ENCODE measurements around the gene EPSTI1. TPM values are rescaled to one million over a fixed set of nuclear protein-coding genes. Genes with fewer than 3 reads are reported as not detected.

EPSTI1 gene
- total RNA-seq, 1 donor from 2014 or later: 2.1 TPM

DNA sequence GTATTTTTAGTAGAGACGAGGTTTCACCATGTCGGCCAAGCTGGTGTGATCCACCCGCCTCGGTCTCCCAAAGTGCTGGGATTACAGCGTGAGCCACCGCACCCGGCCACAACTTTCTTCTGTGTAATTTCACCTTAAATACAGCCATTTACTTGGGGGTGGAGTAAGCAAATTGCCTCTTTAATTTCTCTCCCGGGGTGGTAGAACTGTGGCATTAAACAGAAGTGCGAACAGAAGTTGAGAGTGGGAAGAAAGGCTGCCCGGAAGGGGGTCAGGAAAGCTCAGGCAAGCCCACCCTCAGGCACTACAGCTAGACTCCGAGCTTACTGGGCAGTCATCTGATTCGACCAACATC, 30.9 kb upstream of the EPSTI1 start:
- H3K36me3 Mint-ChIP-seq (ENCODE audit: low read depth): peaks cover 6% of the 10 kb centered on the region
- peaks cover 43% of the 10 kb centered on the region for H3K4me1 Mint-ChIP-seq (ENCODE audit: low read depth)
- H3K27ac Mint-ChIP-seq (ENCODE audit: unreplicated experiment): peak overlapping the region; percentile 99
- H3K4me3 Mint-ChIP-seq (ENCODE audit: unreplicated experiment): peak overlapping the region; percentile 99
- TF ChIP-seq, protein P1, sequence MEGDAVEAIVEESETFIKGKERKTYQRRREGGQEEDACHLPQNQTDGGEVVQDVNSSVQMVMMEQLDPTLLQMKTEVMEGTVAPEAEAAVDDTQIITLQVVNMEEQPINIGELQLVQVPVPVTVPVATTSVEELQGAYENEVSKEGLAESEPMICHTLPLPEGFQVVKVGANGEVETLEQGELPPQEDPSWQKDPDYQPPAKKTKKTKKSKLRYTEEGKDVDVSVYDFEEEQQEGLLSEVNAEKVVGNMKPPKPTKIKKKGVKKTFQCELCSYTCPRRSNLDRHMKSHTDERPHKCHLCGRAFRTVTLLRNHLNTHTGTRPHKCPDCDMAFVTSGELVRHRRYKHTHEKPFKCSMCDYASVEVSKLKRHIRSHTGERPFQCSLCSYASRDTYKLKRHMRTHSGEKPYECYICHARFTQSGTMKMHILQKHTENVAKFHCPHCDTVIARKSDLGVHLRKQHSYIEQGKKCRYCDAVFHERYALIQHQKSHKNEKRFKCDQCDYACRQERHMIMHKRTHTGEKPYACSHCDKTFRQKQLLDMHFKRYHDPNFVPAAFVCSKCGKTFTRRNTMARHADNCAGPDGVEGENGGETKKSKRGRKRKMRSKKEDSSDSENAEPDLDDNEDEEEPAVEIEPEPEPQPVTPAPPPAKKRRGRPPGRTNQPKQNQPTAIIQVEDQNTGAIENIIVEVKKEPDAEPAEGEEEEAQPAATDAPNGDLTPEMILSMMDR (IDR thresholded peaks at IDR 0.05): no peak
- H3K27me3 Mint-ChIP-seq (ENCODE audit: low read depth): no peaks in the 10 kb centered on the region
- DNase-seq (ENCODE audit: low spot score): no peak
- peaks cover 3% of the 10 kb centered on the region for H3K9me3 Mint-ChIP-seq (ENCODE audit: low read depth)

DNA sequence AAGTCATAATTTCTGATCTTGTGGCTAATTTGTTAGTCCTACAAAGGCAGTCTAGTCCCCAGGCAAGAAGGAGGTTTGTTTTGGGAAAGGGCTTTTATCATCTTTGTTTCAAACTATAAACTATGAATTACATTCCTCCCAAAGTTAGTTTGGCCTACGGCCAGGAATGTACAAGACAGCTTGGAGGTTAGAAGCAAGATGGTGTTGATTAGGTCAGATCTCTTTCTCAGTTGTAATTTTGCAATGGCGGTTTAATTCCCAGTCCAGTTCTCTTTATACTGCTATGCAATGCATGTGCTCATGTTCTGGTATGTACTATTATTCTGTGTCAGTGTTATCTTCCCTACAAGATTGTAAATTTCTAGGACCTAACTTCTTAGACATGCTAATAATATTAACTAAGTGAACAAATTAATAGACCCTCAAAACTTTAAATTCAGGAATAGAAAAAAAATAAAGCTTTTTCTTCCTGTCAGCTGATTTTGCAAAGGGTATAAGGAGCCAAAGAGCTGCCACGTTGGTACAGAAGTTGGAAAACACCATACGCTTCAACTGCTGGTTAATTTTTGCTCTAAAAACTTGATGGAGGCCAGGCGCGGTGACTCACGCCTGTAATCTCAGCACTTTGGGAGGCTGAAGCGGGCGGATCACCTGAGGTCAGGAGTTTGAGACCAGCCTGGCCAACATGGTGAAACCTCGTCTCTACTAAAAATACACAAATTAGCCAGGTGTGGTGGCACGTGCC, 30.1 kb upstream of the EPSTI1 start:
- H3K9me3 Mint-ChIP-seq (ENCODE audit: low read depth): peaks cover 3% of the 10 kb centered on the region
- H3K4me1 Mint-ChIP-seq (ENCODE audit: low read depth): peaks cover 39% of the 10 kb centered on the region
- H3K27ac Mint-ChIP-seq (ENCODE audit: unreplicated experiment): peak overlapping the region; percentile 1
- H3K36me3 Mint-ChIP-seq (ENCODE audit: low read depth): peaks cover 6% of the 10 kb centered on the region
- no peak for DNase-seq (ENCODE audit: low spot score)
- TF ChIP-seq, protein P1 (IDR thresholded peaks at IDR 0.05): no peak
- H3K4me3 Mint-ChIP-seq (ENCODE audit: unreplicated experiment): no peak overlapping the region
- no peaks in the 10 kb centered on the region for H3K27me3 Mint-ChIP-seq (ENCODE audit: low read depth)

DNA sequence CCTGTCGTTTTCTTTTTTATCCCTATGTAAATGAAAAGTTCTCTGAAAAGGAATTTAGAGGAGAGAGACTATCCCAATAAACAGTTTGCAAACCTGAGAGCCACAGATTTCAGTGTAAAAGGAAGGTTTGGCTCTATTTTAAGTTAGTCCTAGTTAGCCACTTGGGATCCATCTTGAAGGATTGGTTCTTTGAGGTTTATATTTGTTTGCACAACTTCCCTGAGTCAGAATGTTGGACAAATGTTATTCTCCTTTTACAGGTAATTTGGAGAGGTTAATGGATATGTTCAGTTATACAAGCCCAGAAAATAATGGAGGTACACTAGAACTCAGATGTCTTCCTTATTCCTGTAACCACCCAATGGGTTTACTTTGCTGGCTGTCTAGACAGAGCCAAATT, 28.8 kb upstream of the EPSTI1 start:
- peaks cover 34% of the 10 kb centered on the region for H3K4me1 Mint-ChIP-seq (ENCODE audit: low read depth)
- peaks cover 6% of the 10 kb centered on the region for H3K36me3 Mint-ChIP-seq (ENCODE audit: low read depth)
- no peak overlapping the region for H3K27ac Mint-ChIP-seq (ENCODE audit: unreplicated experiment)
- TF ChIP-seq, protein P1 (IDR thresholded peaks at IDR 0.05): no peak
- H3K4me3 Mint-ChIP-seq (ENCODE audit: unreplicated experiment): no peak overlapping the region
- peaks cover 3% of the 10 kb centered on the region for H3K9me3 Mint-ChIP-seq (ENCODE audit: low read depth)
- no peak for DNase-seq (ENCODE audit: low spot score)
- no peaks in the 10 kb centered on the region for H3K27me3 Mint-ChIP-seq (ENCODE audit: low read depth)

DNA sequence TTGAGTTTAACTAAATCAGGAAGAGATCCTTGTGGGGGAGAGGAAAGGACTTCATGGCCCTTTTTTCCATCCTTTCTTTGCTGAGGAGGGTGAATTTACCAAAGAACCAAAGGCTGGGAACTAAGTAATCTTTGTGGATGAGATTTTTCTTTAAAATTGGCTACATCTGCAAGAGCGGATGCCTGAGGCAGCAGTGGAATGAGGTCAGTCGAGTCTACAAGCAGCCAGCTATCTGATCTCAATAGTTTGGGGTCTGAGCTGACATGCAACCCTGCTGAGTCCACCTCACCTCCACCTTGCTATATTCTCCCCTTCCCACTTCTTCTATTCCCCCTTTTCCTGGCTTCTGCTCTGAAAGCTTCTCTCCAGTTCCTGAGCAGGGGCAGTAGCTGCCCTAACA, 27.8 kb upstream of the EPSTI1 start:
- TF ChIP-seq, protein P1 (IDR thresholded peaks at IDR 0.05): no peak
- no peak overlapping the region for H3K27ac Mint-ChIP-seq (ENCODE audit: unreplicated experiment)
- no peak for DNase-seq (ENCODE audit: low spot score)
- peaks cover 27% of the 10 kb centered on the region for H3K4me1 Mint-ChIP-seq (ENCODE audit: low read depth)
- peaks cover 3% of the 10 kb centered on the region for H3K9me3 Mint-ChIP-seq (ENCODE audit: low read depth)
- no peak overlapping the region for H3K4me3 Mint-ChIP-seq (ENCODE audit: unreplicated experiment)
- peaks cover 5% of the 10 kb centered on the region for H3K36me3 Mint-ChIP-seq (ENCODE audit: low read depth)
- H3K27me3 Mint-ChIP-seq (ENCODE audit: low read depth): no peaks in the 10 kb centered on the region

DNA sequence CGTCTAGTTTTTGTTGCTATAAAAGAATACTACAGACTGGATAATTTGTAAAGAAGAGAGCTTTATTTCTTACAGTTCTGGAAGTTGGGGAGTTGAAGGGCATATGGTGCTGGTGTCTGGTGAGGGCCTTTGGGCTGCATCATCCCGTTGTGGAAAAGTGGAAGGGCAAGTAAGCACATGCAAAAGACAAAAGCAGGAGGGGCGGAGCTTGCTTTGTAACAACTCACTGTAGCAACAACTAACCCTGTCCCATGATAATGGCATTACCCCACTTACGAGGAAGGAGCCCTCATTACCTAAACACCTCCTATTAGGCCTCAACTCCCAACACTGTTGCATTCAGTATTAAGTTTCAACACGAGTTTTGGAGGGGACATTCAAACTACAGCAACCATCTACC, 24.2 kb upstream of the EPSTI1 start:
- no peaks in the 10 kb centered on the region for H3K4me1 Mint-ChIP-seq (ENCODE audit: low read depth)
- H3K27me3 Mint-ChIP-seq (ENCODE audit: low read depth): no peaks in the 10 kb centered on the region
- H3K9me3 Mint-ChIP-seq (ENCODE audit: low read depth): no peaks in the 10 kb centered on the region
- H3K36me3 Mint-ChIP-seq (ENCODE audit: low read depth): no peaks in the 10 kb centered on the region
- H3K27ac Mint-ChIP-seq (ENCODE audit: unreplicated experiment): no peak overlapping the region
- no peak for DNase-seq (ENCODE audit: low spot score)
- TF ChIP-seq, protein P1 (IDR thresholded peaks at IDR 0.05): no peak
- H3K4me3 Mint-ChIP-seq (ENCODE audit: unreplicated experiment): no peak overlapping the region
